ENCODE measurements around the gene UROC1.

GRCh38 chr3:126454025-126454424, 63.5 kb downstream of the UROC1 start:
- TF ChIP-seq, protein P1, sequence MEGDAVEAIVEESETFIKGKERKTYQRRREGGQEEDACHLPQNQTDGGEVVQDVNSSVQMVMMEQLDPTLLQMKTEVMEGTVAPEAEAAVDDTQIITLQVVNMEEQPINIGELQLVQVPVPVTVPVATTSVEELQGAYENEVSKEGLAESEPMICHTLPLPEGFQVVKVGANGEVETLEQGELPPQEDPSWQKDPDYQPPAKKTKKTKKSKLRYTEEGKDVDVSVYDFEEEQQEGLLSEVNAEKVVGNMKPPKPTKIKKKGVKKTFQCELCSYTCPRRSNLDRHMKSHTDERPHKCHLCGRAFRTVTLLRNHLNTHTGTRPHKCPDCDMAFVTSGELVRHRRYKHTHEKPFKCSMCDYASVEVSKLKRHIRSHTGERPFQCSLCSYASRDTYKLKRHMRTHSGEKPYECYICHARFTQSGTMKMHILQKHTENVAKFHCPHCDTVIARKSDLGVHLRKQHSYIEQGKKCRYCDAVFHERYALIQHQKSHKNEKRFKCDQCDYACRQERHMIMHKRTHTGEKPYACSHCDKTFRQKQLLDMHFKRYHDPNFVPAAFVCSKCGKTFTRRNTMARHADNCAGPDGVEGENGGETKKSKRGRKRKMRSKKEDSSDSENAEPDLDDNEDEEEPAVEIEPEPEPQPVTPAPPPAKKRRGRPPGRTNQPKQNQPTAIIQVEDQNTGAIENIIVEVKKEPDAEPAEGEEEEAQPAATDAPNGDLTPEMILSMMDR (IDR thresholded peaks at IDR 0.05) = no peak
- TF ChIP-seq POLR2AphosphoS5 (IDR thresholded peaks at IDR 0.05) = no peak
- TF ChIP-seq POLR2A (IDR thresholded peaks at IDR 0.05) = no peak
- no peak for TF ChIP-seq EP300 (IDR thresholded peaks at IDR 0.05)

Measured in upper lobe of left lung (tissue), 4 donors.